PC-3 (cell line): ENCODE results near the gene CREBZF. TPM values are rescaled to one million over a fixed set of nuclear protein-coding genes. Genes with fewer than 3 reads are reported as not detected.

Source experiments
- ATAC-seq: fragments of 200-7000 bp; cut with Tn5 transposase; 2 replicates; pipeline ENCODE4 v1.9.1; 2020; ENCODE audit warnings: mild to moderate bottlenecking, moderate library complexity
- BruUV-seq: library from RNA; stranded (reverse); fragments of 400-500 nt; replicated peaks from 2 replicates; lab custom pipeline; 2021; lab: Mats Ljungman, UMichigan
- CTCF ChIA-PET: fragments of 300-600 bp; sonication (Branson Sonifier 250); formaldehyde crosslinking; loops from one replicate; lab custom pipeline; 2022; ENCODE audit warnings: antibody characterized with exemption; lab: Charles Lee
- POLR2A ChIA-PET: fragments of 300-600 bp; sonication (Branson Sonifier 250); formaldehyde crosslinking; loops from one replicate; lab custom pipeline; 2022; ENCODE audit warnings: antibody characterized with exemption; ENCODE audit not compliant: unreplicated experiment; lab: Charles Lee
- DNase-seq: peaks from one replicate; pipeline ENCODE4 v3.0.0-alpha.2; 2015
- H2AFZ ChIP-seq: fragments of 300-600 bp; sonication (generic); 2 replicates; pipeline ENCODE4 v1.6.0; 2016; ENCODE audit warnings: antibody characterized with exemption, low read length
- H3F3A ChIP-seq: fragments of 300-600 bp; sonication (generic); one replicate; pipeline ENCODE4 v1.6.0; 2017; ENCODE audit warnings: antibody characterized with exemption, low read length, control low read depth, mild to moderate bottlenecking; ENCODE audit not compliant: unreplicated experiment
- H3K27ac ChIP-seq: fragments of 300-600 bp; sonication (generic); 2 replicates; pipeline ENCODE4 v1.5.1; 2016; ENCODE audit warnings: mild to moderate bottlenecking, low read length
- H3K27me3 ChIP-seq: fragments of 300-600 bp; sonication (generic); 2 replicates; pipeline ENCODE4 v1.6.1; 2016; ENCODE audit warnings: low read length, mixed read lengths
- H3K36me3 ChIP-seq: fragments of 300-600 bp; sonication (generic); 2 replicates; pipeline ENCODE4 v1.6.1; 2016; ENCODE audit warnings: low read depth, mixed run types, low read length, mixed read lengths
- H3K4me1 ChIP-seq: fragments of 300-600 bp; sonication (generic); 2 replicates; pipeline ENCODE4 v1.5.1; 2016; ENCODE audit warnings: low read length; ENCODE audit not compliant: insufficient read depth
- H3K4me2 ChIP-seq: fragments of 300-600 bp; sonication (generic); 2 replicates; pipeline ENCODE4 v1.6.0; 2016; ENCODE audit warnings: low read length
- H3K4me3 ChIP-seq: fragments of 300-600 bp; sonication (generic); 2 replicates; pipeline ENCODE4 v1.5.1; 2016; ENCODE audit warnings: mild to moderate bottlenecking, low read length, mixed read lengths
- H3K79me2 ChIP-seq: fragments of 300-600 bp; sonication (generic); 2 replicates; pipeline ENCODE4 v1.6.1; 2017; ENCODE audit warnings: low read length, mixed read lengths
- H3K9ac ChIP-seq: fragments of 300-600 bp; sonication (generic); 2 replicates; pipeline ENCODE4 v1.6.0; 2016; ENCODE audit warnings: mild to moderate bottlenecking, low read length
- H3K9me2 ChIP-seq: fragments of 300-600 bp; sonication (generic); replicated peaks from 2 replicates; pipeline ENCODE4 v1.6.1; 2016; ENCODE audit warnings: mixed run types, low read length, mixed read lengths
- H3K9me3 ChIP-seq: fragments of 300-600 bp; sonication (generic); 2 replicates; pipeline ENCODE4 v1.6.1; 2016; ENCODE audit warnings: low read length, mixed read lengths
- H4K20me1 ChIP-seq: fragments of 300-600 bp; sonication (generic); 2 replicates; pipeline ENCODE4 v1.6.1; 2016; ENCODE audit warnings: low read length, mixed read lengths
- CTCF ChIP-seq: fragments of 300-600 bp; sonication (generic); conservative IDR thresholded peaks from 2 replicates; pipeline ENCODE4 v1.5.1; 2017; ENCODE audit warnings: antibody characterized with exemption, low read depth, mild to moderate bottlenecking, low read length
- EZH2 ChIP-seq: fragments of 300-600 bp; sonication (generic); IDR thresholded peaks from one replicate; pipeline ENCODE4 v1.6.1; 2017; ENCODE audit warnings: antibody characterized with exemption, mild to moderate bottlenecking, low read length; ENCODE audit not compliant: unreplicated experiment
- EZH2phosphoT487 ChIP-seq: fragments of 300-600 bp; sonication (generic); IDR thresholded peaks from 2 replicates; pipeline ENCODE4 v1.6.1; 2018; ENCODE audit warnings: mild to moderate bottlenecking, antibody characterized with exemption, low read length, borderline replicate concordance
- intact Hi-C: fragments of 100-400 bp; cut with micrococcal nuclease; formaldehyde crosslinking; loops from 2 replicates; pipeline ENCODE4 v1.9.0; 2023
- total RNA-seq: library from RNA; depleted of rRNA; stranded (reverse); fragments of >200 nt; gene quantifications from 2 replicates; pipeline ENCODE4 v1.2.3, GENCODE V29; 2014

CREBZF gene
- total RNA-seq, 1 experiment from 2014 or later = 75.0 TPM

GRCh38 chr11:85652786-85653447 is 12.0 kb downstream of the CREBZF start:
- intact Hi-C loops = no loop called here
- BruUV-seq = no TSS peak
- H3K36me3 ChIP-seq = peaks cover 39% of the 10 kb centered on the region
- no peaks in the 10 kb centered on the region for H3K9me2 ChIP-seq
- H2AFZ ChIP-seq = no peak overlapping the region
- ChIA-PET POLR2A (no interaction called here), CTCF (no interaction called here)
- no peaks in the 10 kb centered on the region for H3K9me3 ChIP-seq
- TF ChIP-seq CTCF = no peak
- TF ChIP-seq EZH2 = no peak
- TF ChIP-seq EZH2phosphoT487 = no peak
- no peak overlapping the region for H3K4me3 ChIP-seq
- peaks cover 17% of the 10 kb centered on the region for H3K4me1 ChIP-seq
- no peak overlapping the region for H3K4me2 ChIP-seq
- peaks cover 18% of the 10 kb centered on the region for H4K20me1 ChIP-seq
- H3K27me3 ChIP-seq = no peaks in the 10 kb centered on the region
- DNase-seq (no peak), ATAC-seq (no peak)
- H3K9ac ChIP-seq = no peak overlapping the region
- H3K79me2 ChIP-seq = peaks cover 54% of the 10 kb centered on the region
- H3K27ac ChIP-seq = no peak overlapping the region
- no peaks in the 10 kb centered on the region for H3F3A ChIP-seq

- CTCF ChIA-PET = no interaction called here
- no peak overlapping the region for H3K9ac ChIP-seq
- peaks cover under 1% of the 10 kb centered on the region; the same call in 1 of the 2 replicates for H4K20me1 ChIP-seq
- H3K9me3 ChIP-seq = no peaks in the 10 kb centered on the region
- no peak for TF ChIP-seq EZH2
- TF ChIP-seq EZH2phosphoT487 = no peak
- no peak for TF ChIP-seq CTCF
- no peak for DNase-seq
- no peak overlapping the region for H3K4me2 ChIP-seq
- intact Hi-C loops = no loop called here
- no TSS peak for BruUV-seq
- H2AFZ ChIP-seq = no peak overlapping the region
- H3K4me1 ChIP-seq = peaks cover 25% of the 10 kb centered on the region
- no peaks in the 10 kb centered on the region for H3K27me3 ChIP-seq
- H3K27ac ChIP-seq = no peak overlapping the region
- no peak for ATAC-seq
- H3F3A ChIP-seq = no peaks in the 10 kb centered on the region
- no peak overlapping the region for H3K4me3 ChIP-seq
- no peaks in the 10 kb centered on the region for H3K9me2 ChIP-seq
- H3K79me2 ChIP-seq = peaks cover 36% of the 10 kb centered on the region
- H3K36me3 ChIP-seq = peaks cover 21% of the 10 kb centered on the region
- POLR2A ChIA-PET = no interaction called here
Measured at GRCh38 chr11:85651118-85651517, 13.8 kb downstream of the CREBZF start.
